Cerebellar cortex (tissue), 1 donor: ENCODE results near the gene GAL3ST3.
A peak's percentile ranks its signal among the peaks of the same experiment; 100 is the strongest.

ENCODE experiments used
- DNase-seq: peaks from one replicate; pipeline ENCODE4 v3.0.0-alpha.2; 2015; ENCODE audit warnings: low spot score

Gene GAL3ST3

GRCh38 chr11:66069715-66070603 lies 21.0 kb upstream of the GAL3ST3 start, which contains the start of gene PACS1:
Gene PACS1 (plus strand): TSS chr11:66070272. CDS start chr11:66070487, 215 bp downstream.
- peak; percentile 40 for DNase-seq

- peak; percentile 44 for DNase-seq
Measured at GRCh38 chr11:66068923-66069714, 20.2 kb upstream of the GAL3ST3 start.

GRCh38 chr11:66068154-66068821 lies 19.3 kb upstream of the GAL3ST3 start:
- DNase-seq = peak; percentile 86

- DNase-seq = no peak
Measured at GRCh38 chr11:66067640-66068039, 18.7 kb upstream of the GAL3ST3 start.

GRCh38 chr11:66066751-66067150 lies 17.8 kb upstream of the GAL3ST3 start:
- no peak for DNase-seq

GRCh38 chr11:66064571-66064970 lies 15.6 kb upstream of the GAL3ST3 start:
- DNase-seq = no peak

GRCh38 chr11:66063900-66064299 lies 14.9 kb upstream of the GAL3ST3 start:
- no peak for DNase-seq

- no peak for DNase-seq
Measured at GRCh38 chr11:66062408-66062807, 13.4 kb upstream of the GAL3ST3 start.

GRCh38 chr11:66061268-66061667 lies 12.3 kb upstream of the GAL3ST3 start:
- no peak for DNase-seq

- DNase-seq = no peak
Measured at GRCh38 chr11:66059966-66060680, 11.2 kb upstream of the GAL3ST3 start.

GRCh38 chr11:66056501-66056900 lies 7.5 kb upstream of the GAL3ST3 start:
- no peak for DNase-seq

GRCh38 chr11:66055021-66055420 lies 6.1 kb upstream of the GAL3ST3 start:
- no peak for DNase-seq

GRCh38 chr11:66052664-66052982 lies 3.7 kb upstream of the GAL3ST3 start:
- no peak for DNase-seq

GRCh38 chr11:66051766-66052663 lies 3.1 kb upstream of the GAL3ST3 start, which contains the start of gene SF3B2:
Gene SF3B2 (plus strand): TSS chr11:66052364. CDS start chr11:66052385, 21 bp downstream.
- peak; percentile 98 for DNase-seq

- DNase-seq = no peak
Measured at GRCh38 chr11:66051371-66051765, 2.4 kb upstream of the GAL3ST3 start.

- DNase-seq = no peak
Measured at GRCh38 chr11:66050581-66051231, 1.7 kb upstream of the GAL3ST3 start.

- DNase-seq = peak; percentile 53
Measured at GRCh38 chr11:66047541-66048365, 1.2 kb downstream of the GAL3ST3 start.

GRCh38 chr11:66046901-66047300 lies 2.1 kb downstream of the GAL3ST3 start:
- no peak for DNase-seq

- DNase-seq = peak; percentile 74
Measured at GRCh38 chr11:66045177-66045639, 3.8 kb downstream of the GAL3ST3 start.
